Spleen (tissue), 11 donors: Measurements from ENCODE around the gene PPP4R3A. TPM values are rescaled to one million over a fixed set of nuclear protein-coding genes. Genes with fewer than 3 reads are reported as not detected.
A peak's percentile ranks its signal among the peaks of the same experiment; 100 is the strongest.
"Not testable (repeated sequence)": the region's sequence is repeated elsewhere in the genome, so short reads cannot be mapped to it uniquely, and the experiment has no call there.

Source experiments
- DNase-seq: peaks from one replicate; pipeline ENCODE4 v3.0.0-alpha.2; 2020
- H3K27ac ChIP-seq, 8 donors: fragments of 200-600 bp; sonication (generic) in 7 of 8; 1 replicate in 4 of 8; 2 replicates in 4 of 8; pipeline versions ENCODE4 v1.5.0 to v1.8.0; 2016 to 2021; ENCODE audit warnings: inconsistent platforms in 4 of 8, mild to moderate bottlenecking in 4 of 8, moderate library complexity in 1 of 8
- H3K27me3 ChIP-seq, 7 donors: fragments of 200-600 bp; sonication (generic) in 6 of 7; replicated peaks in 1 of 7; 1 replicate in 4 of 7; 2 replicates in 3 of 7; pipeline versions ENCODE4 v1.5.0 to v1.8.0; 2016 to 2021; ENCODE audit warnings: inconsistent platforms in 3 of 7, mild to moderate bottlenecking in 1 of 7
- H3K36me3 ChIP-seq, 6 donors: fragments of 200-600 bp; sonication (generic) in 5 of 6; 1 replicate in 4 of 6; 2 replicates in 2 of 6; pipeline versions ENCODE4 v1.5.0 to v1.8.0; 2016 to 2021; ENCODE audit warnings: inconsistent platforms in 2 of 6
- H3K4me1 ChIP-seq, 6 donors: fragments of 200-600 bp; sonication (generic) in 5 of 6; 1 replicate in 3 of 6; 2 replicates in 3 of 6; pipeline versions ENCODE4 v1.5.0 to v1.8.0; 2016 to 2021; ENCODE audit warnings: inconsistent platforms in 3 of 6
- H3K4me3 ChIP-seq, 8 donors: fragments of 200-600 bp; sonication (generic) in 7 of 8; 1 replicate in 4 of 8; 2 replicates in 4 of 8; pipeline versions ENCODE4 v1.5.0 to v1.8.0; 2016 to 2021; ENCODE audit warnings: inconsistent platforms in 4 of 8, mild to moderate bottlenecking in 4 of 8, moderate library complexity in 2 of 8
- H3K9me3 ChIP-seq, 8 donors: fragments of 200-600 bp; sonication (generic) in 7 of 8; 1 replicate in 4 of 8; 2 replicates in 4 of 8; pipeline versions ENCODE4 v1.5.0 to v1.8.0; 2016 to 2021; ENCODE audit warnings: inconsistent platforms in 4 of 8
- POLR2A ChIP-seq, 3 donors: fragments of 450-650 bp; IDR thresholded peaks; one replicate each; pipeline ENCODE4 v1.5.1; 2017; ENCODE audit warnings: antibody characterized with exemption in 3 of 3, mild to moderate bottlenecking in 1 of 3
- POLR2AphosphoS5 ChIP-seq, 3 donors: sonication (generic); formaldehyde crosslinking; IDR thresholded peaks; one replicate each; pipeline ENCODE4 v1.5.1; 2017; ENCODE audit warnings: antibody characterized with exemption in 3 of 3
- WGBS, 5 donors: extraction: QIAGEN DNeasy Blood & Tissue Kit in 3 of 5; methylation state at CpG; one replicate each; pipeline versions ENCODE4 v1.1.5 to v1.1.7; 2013 to 2018; 5-methylcytosine and 5-hydroxymethylcytosine counted together
- intact Hi-C: fragments of 100-400 bp; cut with DNase I; formaldehyde crosslinking; loops from one replicate; pipeline ENCODE4 v1.15.0; 2023; ENCODE audit warnings: low total_unique reads
- polyA plus RNA-seq, 3 donors: library from polyadenylated mRNA; stranded (reverse); fragments of 200-250 nt; gene quantifications; one replicate each; pipeline ENCODE4 v1.2.1, GENCODE V29; 2013
- total RNA-seq, 7 donors: library from RNA; depleted of rRNA in 3 of 7; stranded (reverse); fragments of >200 nt in 3 of 7; fragmentation: NEBNext Ultra II Directional in 4 of 7; extraction: Animal tissue kit (Norgen Biotek cat#: 25700) in 4 of 7; gene quantifications; one replicate each; pipeline versions ENCODE4 v1.1.0 to v1.2.1, GENCODE V29; 2016 to 2021
- TF ChIP-seq, protein P1 (sequence below), 11 experiments: fragments of 200-600 bp in 7 of 11; fragments of 450-650 bp in 4 of 11; sonication (generic) in 4 of 11; IDR thresholded peaks in 8 of 11; conservative IDR thresholded peaks in 3 of 11; 1 replicate in 7 of 11; 2 replicates in 4 of 11; pipeline versions ENCODE4 v1.4.0 to v1.8.0; 2016 to 2021; ENCODE audit warnings: antibody characterized with exemption in 11 of 11, inconsistent platforms in 4 of 11, mild to moderate bottlenecking in 1 of 11
- donor health status: healthy with polysubstance abuse.
- donor health status: DM: no; HTN: no; CAD: no; lungs with moderate emphysema.
- donor health status: DM: no; HTN: no; CAD: no.
- donor health status: Bipolar disorder and iron deficiency.
- donor health status: healthy.
- donor health status: DM: no; HTN: no; CAD: no.
- donor health status: DM: yes; HTN: yes; CAD: no.

The PPP4R3A gene
- total and polyA plus RNA-seq, 10 donors = 53.9 to 119 (median 105) TPM

DNA sequence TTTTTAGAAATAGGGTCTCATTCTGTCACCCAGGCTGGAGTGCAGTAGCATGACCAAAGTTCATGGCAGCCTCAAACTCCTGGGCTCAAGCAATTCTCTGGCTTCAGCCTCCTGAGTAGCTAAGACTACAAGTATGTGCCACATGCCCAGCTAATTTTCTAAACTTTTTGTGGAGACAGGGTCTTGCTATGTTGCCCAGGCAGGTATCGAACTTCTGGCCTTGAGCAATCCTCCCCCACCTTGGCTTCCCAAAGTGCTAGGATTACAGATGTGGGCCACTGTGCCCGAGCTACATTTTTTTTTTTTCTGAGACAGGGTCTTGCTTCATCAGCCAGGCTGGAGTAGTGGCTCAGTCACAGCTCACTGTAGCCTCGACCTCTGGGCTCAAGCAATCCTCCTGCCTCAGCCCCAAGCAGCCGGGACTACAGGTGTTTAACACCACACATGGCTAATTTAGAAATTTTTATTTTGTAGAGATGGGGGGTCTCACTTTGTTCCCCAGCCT is 7.1 kb downstream of the PPP4R3A start:
- H3K4me1 ChIP-seq = peaks cover 52 to 100% (median 87%) of the 10 kb centered on the region in 6 donors

DNA sequence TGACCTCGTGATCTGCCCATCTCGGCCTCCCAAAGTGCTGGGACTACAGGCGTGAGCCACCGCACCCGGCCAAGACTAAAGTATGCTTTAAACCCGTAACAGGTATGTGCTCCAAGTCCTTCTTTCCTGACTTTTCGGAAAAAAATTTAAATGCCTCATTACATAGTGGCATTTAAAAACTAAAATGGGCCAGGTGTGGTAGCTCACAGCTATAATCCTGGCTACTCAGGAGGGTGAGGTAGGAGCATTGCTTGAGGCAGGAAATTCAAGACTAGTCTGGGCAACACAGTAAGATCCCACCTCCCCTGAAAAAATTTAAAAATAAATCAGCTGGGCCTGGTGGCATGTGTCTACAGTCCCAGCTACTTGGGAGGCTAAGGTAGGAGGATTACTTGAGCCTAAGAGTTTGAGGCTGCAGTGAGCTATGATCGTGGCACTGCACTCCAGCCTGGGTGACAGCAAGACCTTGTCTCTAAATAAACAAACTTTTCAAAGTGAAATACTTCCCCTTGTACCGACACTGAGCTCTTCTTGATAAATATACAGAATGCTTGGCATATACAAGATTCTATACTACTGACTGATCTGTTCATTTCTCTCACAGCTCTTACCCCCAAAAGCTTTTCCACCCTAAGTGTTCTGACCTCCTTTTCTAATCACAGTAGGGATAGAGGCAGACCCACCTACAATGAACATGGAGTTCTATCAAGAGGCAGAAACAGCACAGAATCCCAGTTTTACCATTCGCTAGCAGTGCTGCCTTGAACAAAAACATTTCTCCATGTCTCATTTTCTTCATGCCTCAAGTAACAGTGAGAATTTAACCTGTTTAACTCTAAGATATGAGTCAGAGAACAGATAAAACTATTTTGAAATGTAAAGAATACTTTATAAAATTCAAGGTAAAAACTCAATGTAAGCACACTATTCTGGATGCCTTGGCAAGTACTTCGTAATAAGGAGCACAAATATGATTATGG is 7.9 kb downstream of the PPP4R3A start:
- Histone ChIP-seq H3K9me3 (no peaks in the 10 kb centered on the region), H3K27me3 (no peaks in the 10 kb centered on the region), H3K4me1 (peaks cover 55 to 100% (median 89%) of the 10 kb centered on the region in 6 donors), H3K27ac (peak overlapping the region in 1 of 8 donors; percentile 21), H3K4me3 (no peak overlapping the region), H3K36me3 (peaks cover 0 to 85% (median 9%) of the 10 kb centered on the region in 6 donors)
- 89 to 95% (median 92%) methylated on average over 10 to 11 of the region's 11 CpGs for WGBS, 5 donors
- TF ChIP-seq POLR2AphosphoS5 (IDR thresholded peaks at IDR 0.05) (no peak), POLR2A (IDR thresholded peaks at IDR 0.05) (no peak)
- TF ChIP-seq, protein P1, sequence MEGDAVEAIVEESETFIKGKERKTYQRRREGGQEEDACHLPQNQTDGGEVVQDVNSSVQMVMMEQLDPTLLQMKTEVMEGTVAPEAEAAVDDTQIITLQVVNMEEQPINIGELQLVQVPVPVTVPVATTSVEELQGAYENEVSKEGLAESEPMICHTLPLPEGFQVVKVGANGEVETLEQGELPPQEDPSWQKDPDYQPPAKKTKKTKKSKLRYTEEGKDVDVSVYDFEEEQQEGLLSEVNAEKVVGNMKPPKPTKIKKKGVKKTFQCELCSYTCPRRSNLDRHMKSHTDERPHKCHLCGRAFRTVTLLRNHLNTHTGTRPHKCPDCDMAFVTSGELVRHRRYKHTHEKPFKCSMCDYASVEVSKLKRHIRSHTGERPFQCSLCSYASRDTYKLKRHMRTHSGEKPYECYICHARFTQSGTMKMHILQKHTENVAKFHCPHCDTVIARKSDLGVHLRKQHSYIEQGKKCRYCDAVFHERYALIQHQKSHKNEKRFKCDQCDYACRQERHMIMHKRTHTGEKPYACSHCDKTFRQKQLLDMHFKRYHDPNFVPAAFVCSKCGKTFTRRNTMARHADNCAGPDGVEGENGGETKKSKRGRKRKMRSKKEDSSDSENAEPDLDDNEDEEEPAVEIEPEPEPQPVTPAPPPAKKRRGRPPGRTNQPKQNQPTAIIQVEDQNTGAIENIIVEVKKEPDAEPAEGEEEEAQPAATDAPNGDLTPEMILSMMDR (IDR thresholded peaks at IDR 0.05 in 8 of 11, conservative IDR thresholded peaks at IDR 0.05 in 3 of 11) = no peak
- intact Hi-C loops = no loop called here
- no peak for DNase-seq

More for the DNA sequence above, 7.1 kb downstream of the PPP4R3A start:
- H3K27me3 ChIP-seq = no peaks in the 10 kb centered on the region
- peaks cover 0 to 80% (median 8%) of the 10 kb centered on the region in 6 donors for H3K36me3 ChIP-seq
- TF ChIP-seq POLR2A (IDR thresholded peaks at IDR 0.05) (no peak), POLR2AphosphoS5 (IDR thresholded peaks at IDR 0.05) (no peak)
- TF ChIP-seq, protein P1 (IDR thresholded peaks at IDR 0.05 in 8 of 11, conservative IDR thresholded peaks at IDR 0.05 in 3 of 11) = no peak
- intact Hi-C loops = no loop called here
- 78 to 90% (median 79%) methylated on average over 4 of the region's 4 CpGs for WGBS, 5 donors
- H3K4me3 ChIP-seq = no peak overlapping the region
- H3K27ac ChIP-seq = no peak overlapping the region
- no peaks in the 10 kb centered on the region for H3K9me3 ChIP-seq
- no peak for DNase-seq

- Histone ChIP-seq H3K27me3 (no peaks in the 10 kb centered on the region), H3K36me3 (peaks cover 0 to 77% (median 9%) of the 10 kb centered on the region in 6 donors), H3K27ac (no peak overlapping the region), H3K4me1 (peaks cover 55 to 100% (median 90%) of the 10 kb centered on the region in 6 donors), H3K4me3 (no peak overlapping the region), H3K9me3 (no peaks in the 10 kb centered on the region)
- no peak for TF ChIP-seq POLR2A (IDR thresholded peaks at IDR 0.05)
- TF ChIP-seq POLR2AphosphoS5 (IDR thresholded peaks at IDR 0.05) = no peak
- TF ChIP-seq, protein P1 (IDR thresholded peaks at IDR 0.05 in 8 of 11, conservative IDR thresholded peaks at IDR 0.05 in 3 of 11) = no peak
- no peak for DNase-seq
- intact Hi-C loops = no loop called here
- 94 to 100% (median 97%) methylated on average over 2 to 3 of the region's 3 CpGs for WGBS, 5 donors
These were observed 8.8 kb downstream of the PPP4R3A start for GRCh38 chr14:91501348-91501747.

DNA sequence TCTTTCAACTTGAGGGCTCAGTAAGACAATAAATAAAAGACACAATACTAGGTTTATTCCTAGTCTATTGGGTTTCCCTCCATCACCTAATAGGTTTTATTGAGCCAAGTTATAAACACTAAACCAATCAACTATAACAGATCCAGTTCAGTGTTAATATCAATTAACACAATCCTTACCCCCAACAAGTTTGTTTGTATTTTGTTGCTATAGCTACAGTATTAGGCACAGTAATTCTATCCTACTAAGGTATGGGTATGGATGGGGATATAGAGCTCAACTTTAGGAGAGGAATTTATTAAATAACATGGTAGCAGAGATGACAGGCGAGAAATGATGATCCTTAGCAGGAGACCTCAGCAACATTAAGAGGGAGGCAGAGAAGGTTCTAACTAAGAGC is 13.3 kb downstream of the PPP4R3A start:
- TF ChIP-seq, protein P1 (IDR thresholded peaks at IDR 0.05 in 8 of 11, conservative IDR thresholded peaks at IDR 0.05 in 3 of 11) = no peak
- TF ChIP-seq POLR2AphosphoS5 (IDR thresholded peaks at IDR 0.05) = no peak
- TF ChIP-seq POLR2A (IDR thresholded peaks at IDR 0.05) = no peak
- H3K4me1 ChIP-seq = peaks cover 54 to 100% (median 92%) of the 10 kb centered on the region in 6 donors

DNA sequence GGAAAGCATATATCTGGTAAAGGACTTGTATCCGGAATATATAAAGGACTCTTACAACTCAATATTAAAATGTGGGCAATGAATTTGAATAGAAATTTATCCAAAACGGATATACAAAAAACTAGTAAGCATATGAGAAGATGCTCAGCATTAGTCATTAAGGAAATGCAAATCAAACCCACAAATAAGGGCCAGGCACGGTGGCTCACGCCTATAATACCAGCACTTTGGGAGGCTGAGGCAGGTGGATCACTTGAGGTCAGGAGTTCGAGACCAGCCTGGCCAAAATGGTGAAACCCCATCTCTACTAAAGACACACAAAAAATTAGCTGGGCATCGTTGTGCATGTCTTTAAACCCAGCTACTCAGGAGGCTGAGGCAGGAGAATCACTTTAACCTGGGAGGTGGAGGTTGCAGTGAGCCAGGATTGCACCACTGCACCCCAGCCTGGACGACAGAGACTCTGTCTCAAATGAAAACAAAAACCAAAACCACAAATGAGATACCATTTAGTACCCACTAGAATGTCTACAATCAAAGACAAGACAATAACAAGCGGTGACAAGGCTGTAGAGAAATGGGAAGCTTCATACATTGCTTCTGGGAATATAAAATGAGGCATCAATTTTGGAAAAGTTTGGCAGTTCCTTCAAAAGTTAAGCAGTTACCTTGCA is 15.6 kb downstream of the PPP4R3A start:
- H3K9me3 ChIP-seq, H3K27me3 ChIP-seq, DNase-seq, intact Hi-C loops: not testable (repeated sequence)
- Histone ChIP-seq H3K27ac (peak overlapping the region in 6 of 8 donors; percentile 45 to 78 (median 65)), H3K36me3 (peaks cover 0 to 39% (median 12%) of the 10 kb centered on the region in 6 donors), H3K4me3 (peak overlapping the region in 1 of 8 donors; percentile 42), H3K4me1 (peaks cover 48 to 98% (median 85%) of the 10 kb centered on the region in 6 donors)
- WGBS, 5 donors = 47 to 60% (median 53%) methylated on average over 8 of the region's 8 CpGs

More for the DNA sequence above, 13.3 kb downstream of the PPP4R3A start:
- Histone ChIP-seq H3K36me3 (peaks cover 0 to 34% (median 5%) of the 10 kb centered on the region in 6 donors), H3K9me3 (no peaks in the 10 kb centered on the region), H3K27me3 (no peaks in the 10 kb centered on the region), H3K27ac (peak overlapping the region in 6 of 8 donors; percentile 26 to 78 (median 65)), H3K4me3 (no peak overlapping the region)
- DNase-seq = no peak
- intact Hi-C loops = no loop called here
- WGBS, 5 donors = 90 to 100% (median 96%) methylated on average over 1 of the region's 1 CpG
